Measurements from ENCODE around the gene WDR31.
"Not testable (repeated sequence)": the region's sequence is repeated elsewhere in the genome, so short reads cannot be mapped to it uniquely, and the experiment has no call there.

WDR31 gene

DNA sequence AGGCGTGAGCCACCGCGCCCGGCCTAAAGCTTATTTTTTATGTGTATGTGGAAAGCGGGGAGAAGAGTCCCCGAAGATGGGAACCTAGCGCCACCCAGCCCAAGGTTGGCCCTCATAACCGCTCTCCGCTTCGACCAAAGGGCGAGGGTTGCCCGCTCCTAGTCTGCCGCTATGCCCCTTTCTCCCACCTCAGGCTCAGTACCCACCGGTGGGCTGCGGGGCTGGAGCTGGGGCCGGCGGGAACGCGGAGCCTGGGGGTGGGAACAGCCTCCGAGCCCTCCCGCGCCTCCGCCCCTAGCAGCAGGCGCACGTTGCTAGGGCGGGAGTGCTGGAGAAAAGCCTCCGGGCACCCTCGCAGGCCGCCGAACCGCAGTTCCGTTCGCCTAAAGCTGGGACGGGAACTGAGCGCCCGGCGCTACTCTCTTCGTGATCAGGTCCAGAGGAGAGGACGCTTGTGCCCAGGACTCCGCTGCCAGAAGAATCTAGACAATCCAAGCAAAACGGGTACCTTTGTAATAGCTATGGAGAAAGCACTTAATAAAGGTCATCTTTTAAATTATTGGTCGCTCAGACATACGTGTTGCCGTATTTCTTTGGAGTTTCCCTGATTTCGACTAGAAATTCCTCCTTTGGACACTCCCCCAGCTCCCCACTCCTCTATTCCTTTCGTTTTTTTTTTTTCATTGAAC is at the start of gene WDR31:
WDR31 (minus strand) TSS at position 265 of the 689 bp plus-strand sequence. CDS start 8,253 bp downstream, outside the sequence.
- peak; percentile 66 to 67 for DNase-seq

DNA sequence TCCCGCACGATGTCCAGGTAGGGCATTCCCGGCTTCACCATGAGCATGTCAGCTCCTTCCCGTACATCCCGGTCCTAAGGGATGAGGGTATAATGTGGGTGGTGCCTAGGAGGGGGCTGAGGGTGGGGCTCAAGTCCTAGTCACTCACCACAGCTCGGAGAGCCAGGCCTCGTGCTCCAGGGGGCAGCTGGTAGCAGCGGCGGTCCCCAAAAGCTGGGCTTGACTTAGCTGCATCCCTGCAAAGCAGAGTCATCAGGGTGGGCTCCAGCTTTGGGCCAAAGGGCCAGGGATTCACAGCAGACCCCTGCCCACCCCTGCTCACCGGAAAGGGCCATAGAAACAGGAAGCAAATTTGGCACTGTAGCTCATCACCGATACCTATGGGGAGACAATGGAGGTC is 49.4 kb upstream of the WDR31 start:
- DNase-seq, result no peak

DNA sequence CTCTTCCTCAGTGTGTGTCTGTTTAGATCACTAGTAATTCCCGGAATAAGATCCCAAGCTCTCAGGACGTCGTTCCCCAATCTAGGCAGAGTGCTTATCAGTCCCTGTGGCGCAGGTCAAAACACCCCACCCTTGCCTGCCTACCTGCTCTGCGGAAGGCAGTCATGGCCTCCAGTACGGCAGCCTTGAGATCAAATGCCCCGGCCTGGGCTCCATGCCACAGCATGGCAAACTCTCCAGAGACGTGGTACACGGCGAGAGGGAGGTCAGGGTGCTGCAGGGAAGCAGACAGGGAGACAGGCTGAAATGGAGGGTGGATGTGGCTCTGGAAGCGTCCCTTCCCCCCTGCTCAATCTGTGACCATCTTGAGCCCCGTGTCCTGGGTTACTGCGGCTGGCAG is 48.8 kb upstream of the WDR31 start:
- no peak for DNase-seq

DNA sequence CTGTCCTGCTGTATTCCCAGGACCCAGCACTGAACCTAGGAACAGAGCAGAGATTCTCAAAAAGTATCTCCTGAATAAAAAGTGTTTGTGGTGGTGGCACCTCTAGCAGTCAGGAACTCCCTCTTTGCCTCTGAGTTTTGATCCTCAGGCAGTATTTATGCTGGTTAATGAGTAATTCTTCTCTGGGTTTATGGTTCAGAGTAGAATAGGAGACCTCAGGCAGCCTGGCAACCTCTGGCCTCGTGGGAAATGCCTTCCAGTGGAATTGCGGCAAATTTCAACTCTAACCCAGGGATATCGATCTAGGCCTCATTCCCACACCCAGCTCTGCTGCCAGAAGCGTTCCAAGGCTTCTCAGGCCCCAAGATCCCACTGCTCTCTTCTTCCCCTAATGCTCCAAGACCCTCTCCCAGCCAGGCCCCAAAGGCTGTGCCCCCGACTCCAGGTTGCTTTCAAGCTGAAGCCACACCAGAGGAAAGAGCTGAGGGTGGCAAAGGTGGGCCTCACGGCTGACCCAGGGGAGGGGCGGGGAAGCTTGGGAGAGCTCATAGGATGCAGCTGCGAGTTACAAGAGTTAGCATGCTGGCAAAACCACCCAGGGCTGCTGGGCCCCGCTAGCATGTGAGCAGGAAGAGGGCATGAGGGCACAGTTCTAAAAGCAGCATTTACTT is 47.6 kb upstream of the WDR31 start:
- no peak for DNase-seq

DNA sequence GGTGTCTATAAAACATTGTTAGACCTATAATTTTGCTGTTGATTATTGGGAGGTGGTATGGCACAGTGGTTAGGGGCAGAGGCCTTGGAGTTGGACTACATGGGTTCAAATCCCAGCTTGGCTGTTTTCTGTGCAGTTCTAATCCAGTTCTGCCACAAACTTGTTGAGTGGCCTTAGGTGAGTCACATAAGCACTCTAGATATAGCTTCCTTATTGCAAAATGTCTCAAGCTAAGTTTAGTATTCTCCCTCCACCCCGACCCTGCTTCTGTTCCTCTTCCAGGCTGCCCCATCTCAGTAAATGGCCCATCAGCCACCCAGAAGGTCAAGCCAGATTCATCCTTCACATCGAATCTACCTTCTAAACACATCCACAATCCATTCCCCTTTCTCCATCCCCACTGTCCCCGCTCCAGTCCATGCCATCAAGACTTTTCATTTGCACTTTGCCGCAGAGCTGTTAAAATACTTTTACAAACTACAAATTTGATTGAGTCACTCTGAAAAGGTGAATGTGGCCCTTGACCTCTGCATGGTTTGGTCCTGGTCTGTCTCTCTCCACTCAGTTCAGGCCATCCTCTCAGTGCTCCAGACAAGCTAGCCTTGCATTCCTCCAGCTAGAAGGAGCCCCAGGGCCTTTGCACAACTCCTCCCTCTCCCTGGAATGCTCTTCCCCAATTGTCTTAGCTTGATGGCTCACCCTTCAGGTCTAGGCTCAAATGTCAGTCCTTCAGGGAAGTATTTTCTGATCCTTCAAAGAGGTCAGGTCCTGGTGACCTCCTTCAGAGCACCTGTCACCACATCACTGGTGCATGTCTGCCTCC is 46.7 kb upstream of the WDR31 start:
- no peak for DNase-seq

DNA sequence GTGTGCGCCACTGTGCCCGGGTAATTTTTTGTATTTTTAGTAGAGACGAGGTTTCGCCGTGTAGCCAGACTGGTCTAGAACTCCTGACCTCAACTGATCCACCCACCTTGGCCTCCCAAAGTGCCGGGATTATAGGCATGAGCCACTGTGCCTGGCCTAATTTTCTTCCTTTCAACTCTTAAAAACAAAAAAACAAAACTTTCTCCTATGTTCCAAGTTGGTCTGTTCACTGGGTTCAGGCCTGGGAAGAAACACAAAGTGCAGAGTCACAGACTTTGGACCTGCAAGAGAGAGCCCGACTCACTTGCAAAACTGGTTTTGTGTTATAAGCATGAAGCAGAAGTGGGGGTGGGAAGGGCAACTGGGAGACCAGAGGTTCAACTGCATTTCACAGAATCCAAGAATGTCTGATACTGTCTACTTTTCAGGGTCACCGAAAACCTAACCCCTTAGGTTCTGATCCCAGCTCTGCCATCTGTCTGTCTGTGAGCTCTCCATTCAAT is 41.9 kb upstream of the WDR31 start:
- no peak for DNase-seq

DNA sequence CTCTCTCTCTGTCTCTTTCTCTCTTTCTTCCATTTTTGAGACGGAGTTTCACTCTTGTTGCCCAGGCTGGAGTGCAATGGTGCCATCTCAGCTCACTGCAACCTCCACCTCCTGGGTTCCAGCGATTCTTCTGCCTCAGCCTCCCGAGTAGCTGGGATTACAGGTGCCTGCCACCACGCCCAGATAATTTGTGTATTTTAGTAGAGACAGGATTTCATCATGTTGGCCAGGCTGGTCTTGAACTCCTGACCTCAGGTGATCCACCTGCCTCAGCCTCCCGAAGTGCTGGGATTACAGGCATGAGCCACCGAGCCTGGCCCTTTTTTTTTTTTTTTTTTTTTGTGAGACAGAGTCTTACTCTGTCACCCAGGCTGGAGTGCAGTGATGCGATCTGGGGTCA is 41.4 kb upstream of the WDR31 start:
- not testable (repeated sequence) for DNase-seq

DNA sequence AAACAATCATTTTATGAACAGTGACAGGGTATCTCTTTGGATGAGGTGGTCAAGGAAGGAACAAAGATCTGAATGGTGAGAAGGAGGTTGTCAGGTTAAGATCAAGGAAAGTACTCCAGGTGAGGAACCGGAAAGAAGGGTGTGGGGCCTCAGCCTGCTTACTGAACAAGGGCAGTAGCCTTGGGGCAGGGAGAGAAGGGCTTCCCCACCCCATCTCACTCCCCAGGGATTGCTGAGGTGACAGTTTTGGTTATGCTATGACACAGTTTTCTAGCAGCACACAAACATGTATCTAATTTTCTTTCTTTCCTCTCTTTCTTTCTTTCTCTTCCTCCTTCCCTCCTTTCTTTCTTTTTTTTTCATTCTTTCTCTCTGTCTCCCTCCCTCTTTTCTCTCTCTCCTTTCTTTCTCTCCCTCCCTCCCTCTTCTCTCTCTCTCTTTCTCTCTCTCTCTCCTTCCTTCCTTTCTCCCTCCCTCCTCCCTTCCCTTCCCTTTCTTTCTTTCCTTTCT is 40.8 kb upstream of the WDR31 start:
- DNase-seq, result no peak

DNA sequence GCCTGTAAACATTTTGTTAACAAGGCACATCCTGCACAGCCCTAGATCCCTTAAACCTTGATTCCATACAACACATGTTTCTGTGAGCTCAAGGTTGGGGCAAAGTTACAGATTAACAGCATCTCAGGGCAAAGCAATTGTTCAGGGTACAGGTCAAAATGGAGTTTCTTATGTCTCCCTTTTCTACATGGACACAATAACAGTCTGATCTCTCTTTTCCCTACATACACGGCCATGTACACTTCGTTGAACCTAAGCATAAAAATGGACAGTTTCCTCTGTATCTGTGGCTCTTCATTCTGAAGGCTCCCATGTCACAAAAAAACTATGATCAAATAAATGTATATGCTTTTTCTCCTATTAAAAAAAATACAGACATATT is 39.7 kb upstream of the WDR31 start:
- DNase-seq, result not testable (repeated sequence)

DNA sequence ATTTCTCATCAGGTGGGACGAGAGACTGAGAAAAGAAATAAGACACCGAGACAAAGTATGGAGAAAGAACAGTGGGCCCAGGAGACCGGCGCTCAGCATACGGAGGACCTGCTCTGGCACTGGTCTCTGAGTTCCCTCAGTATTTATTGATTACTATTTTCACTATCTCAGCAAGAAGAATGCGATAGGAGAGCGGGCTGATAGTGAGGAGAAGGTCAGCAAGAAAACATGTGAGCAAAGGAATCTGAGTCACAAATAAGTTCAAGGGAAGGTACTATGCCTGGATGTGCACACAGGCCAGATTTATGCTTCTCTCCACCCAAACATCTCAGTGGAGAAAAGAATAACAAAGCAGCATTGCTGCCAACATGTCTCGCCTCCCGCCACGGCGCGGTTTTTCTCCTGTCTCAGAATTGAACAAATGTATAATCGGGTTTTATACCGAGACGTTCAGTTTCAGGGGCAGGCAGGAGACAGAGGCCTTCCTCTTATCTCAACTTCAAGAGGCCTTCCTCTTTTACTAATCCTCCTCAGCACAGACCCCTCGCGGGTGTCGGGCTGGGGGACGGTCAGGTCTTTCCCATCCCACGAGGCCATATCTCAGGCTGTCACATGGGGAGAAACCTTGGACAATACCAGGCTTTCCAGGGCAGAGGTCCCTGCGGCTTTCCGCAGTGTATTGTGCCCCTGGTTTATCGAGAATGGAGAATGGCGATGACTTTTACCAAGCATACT is 39.2 kb upstream of the WDR31 start:
- not testable (repeated sequence) for DNase-seq

DNA sequence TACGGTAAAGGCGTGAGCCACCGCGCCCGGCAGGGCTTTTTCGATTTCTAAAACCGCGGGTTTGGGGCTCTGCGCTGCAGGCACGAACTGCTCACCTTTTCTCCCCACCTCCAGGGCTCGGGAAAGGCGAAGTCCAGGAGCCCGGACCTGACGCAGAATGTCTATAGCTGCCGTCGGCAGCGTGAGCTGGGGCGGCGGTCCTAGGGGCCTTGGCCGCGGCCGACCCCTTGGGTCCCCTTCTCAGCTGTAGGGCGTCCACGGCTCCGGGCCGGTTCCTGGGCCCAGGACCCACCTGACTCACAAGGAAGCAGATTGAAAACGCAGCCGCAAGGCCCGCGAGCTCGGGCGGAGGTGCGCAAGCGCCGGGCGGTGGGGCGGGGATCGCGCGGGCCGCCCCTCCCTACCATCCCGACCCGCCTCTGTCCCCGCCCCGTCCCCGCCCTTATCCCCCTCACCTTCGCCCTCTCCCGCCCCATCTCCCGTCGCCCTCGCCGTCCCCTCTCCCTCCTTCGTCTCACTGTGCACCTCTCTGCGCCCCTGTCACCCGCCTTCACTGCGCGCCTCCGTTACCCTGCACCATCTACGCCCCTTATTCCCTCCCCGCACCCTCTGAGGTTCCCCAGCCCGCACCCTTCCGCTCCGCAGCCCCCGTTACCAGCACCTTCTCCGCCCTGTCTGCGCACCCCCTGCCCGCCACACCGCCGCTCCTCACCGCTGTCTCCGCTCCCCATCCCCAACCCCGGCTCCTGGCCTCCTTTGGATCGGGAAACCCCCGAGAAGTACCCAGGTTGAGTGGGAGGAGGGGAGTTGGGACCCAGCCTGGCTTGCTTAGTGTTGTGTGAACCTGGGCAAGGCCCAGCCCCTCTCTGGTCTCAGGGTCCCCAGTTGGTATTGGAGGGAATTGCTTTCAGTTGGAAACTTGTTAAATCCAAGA is 36.8 kb upstream of the WDR31 start, which contains the start of gene HDHD3:
HDHD3 (minus strand) TSS at position 353 of the 934 bp plus-strand sequence. CDS start 2,632 bp downstream, outside the sequence.
- DNase-seq, result peak; percentile 27 to 48

DNA sequence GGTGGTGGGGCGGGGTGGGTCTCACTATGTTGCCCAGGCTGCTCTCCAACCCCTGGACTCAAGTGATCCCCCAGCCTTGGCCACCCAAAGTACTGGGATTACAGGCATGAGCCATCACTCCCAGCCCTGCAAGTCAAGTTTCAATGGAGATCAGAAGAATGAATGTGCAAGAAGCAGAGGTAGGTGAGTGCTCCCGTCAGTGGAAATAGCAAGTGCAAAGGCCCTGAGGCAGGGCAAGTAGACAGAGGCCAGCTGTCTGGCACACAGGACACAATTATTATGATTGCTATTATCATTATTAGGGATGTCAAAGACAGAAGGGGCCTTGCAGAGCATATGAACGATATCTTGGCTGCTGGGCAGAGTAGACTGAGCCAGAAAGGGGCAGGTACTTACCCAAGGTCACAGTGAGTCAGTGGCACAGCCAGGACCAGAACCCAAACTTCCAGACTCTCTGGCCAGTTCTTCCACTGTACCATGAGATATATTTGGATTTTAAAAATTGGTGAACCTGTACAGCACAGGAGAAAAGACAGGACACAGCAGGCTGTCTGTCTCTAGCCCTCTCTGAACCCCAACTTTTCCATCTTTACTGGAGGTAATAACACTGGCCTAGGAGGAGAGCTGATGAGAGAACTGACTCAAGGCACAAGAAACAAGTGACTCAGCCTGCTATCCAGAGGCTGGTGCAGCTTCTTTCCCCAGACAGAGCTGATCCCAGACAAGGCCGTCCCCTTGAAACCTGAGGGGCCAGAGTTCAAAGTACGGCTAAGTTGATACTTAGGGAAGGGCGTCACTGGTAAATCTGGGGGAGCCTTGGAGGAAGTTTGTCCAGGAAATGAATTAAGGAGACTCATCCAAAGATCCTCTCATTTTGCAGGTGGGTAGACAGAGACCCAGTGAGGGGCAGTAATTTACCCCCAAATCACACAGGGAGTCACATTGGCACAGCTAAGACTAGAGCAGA is 35.3 kb upstream of the WDR31 start:
- DNase-seq, result no peak

DNA sequence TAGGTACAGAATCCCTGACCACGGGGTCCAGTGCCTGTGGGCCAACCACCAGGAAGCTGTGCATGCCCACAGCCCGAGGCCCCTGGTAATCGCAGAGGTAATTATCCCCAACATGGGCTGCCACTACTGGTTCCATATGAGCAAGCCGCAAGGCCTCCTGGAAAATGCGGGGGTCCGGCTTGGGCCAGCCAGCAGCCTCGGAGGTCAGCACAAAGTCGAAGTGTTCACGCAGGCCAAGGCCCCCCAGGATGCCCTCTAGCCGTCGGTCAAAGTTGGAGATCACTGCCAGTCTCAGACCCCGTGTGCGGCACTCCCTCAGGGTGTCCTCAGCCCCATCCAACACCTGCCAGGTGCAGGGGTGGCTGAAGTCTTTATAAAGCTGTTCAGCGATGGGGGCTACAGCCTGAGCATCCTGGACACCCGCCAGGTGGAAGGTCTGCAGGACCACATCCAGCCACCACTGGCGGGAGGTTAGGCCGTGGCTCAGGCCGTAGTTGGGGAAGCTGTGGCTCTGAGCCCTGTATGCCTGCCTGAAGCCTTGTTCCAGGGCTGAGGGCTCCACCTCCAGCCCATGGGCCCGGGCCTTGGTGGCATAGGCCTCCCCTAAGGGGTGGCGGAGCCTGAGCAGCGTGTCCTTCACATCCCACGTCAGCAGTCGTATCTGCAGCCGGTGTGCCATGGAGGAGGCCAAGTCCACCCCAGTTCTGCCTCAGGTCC is 33.8 kb upstream of the WDR31 start:
- no peak for DNase-seq

DNA sequence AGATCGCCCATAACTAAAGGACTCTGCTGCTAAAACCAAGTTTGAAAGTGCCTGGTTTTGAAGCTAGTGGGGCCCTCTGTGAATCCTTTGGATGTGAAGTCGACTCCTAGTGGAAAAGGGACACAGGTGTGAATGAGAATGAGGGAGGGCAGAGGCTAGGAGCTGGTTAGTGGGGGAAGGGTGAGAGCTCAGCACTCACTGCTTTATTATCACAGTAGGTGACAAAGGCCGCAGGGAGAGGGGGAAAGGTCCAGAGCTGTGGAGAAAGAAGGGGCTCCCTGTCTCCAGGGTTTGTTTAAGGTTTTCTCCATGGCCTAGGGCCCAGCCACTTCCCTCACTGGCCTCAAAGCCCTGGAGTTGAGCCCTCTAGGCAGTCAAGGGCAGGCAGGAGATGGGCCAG is 33.2 kb upstream of the WDR31 start:
- DNase-seq, result no peak

DNA sequence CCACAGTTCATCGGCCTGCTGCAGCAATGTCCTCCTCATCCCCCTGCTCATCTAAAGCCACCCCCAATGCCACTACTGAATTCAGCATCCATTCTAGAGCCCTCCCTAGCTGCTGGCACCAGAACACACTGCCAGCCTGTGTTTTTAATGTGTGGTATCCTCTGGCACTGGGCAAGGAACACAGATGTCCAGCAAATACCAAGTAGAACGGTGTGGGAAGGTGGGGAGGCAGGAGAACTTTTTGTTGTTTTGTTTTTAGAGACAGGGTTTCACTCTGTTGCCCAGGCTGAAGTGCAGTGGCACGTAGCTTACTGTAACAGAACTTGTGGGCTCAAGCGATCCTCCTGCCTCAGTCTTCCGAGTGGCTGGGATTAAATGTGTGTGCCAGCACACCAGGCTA is 32.0 kb upstream of the WDR31 start:
- no peak for DNase-seq

DNA sequence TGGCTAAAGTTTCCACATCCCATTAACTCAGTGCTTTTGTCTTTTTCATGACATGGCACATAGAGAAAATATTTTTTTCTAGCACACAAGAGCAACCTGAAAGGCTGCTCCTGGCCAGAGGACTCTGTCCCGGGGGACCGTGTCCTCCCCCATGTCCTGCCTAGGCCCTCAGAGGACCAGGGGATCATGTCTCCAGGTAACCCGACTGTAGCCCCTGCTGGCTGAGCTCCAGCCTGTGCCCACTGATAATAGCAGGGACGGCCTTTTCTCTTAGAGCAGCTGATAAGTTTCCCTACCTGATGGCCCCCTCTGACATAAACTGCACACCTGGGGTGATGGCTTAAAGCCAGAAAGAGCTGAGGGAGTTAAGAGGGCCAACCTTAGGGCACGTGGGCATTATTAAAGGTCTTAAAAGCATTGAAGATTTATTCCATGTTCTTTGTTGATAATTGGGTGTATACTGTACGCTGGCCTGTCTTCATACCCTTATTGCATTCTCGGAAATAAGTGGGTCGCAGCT is 30.8 kb upstream of the WDR31 start:
- no peak for DNase-seq

DNA sequence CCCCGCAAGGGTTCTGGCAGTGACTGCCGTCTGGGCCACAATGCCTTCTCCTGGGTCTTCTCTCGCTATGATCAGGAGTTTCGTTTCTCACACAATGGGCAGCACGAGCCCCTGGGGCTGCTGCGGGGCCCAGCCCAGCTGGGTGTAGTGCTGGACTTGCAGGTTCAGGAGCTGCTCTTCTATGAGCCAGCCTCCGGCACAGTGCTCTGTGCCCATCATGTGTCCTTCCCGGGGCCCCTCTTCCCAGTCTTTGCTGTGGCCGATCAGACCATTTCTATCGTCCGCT is 29.7 kb upstream of the WDR31 start:
- DNase-seq, result no peak

DNA sequence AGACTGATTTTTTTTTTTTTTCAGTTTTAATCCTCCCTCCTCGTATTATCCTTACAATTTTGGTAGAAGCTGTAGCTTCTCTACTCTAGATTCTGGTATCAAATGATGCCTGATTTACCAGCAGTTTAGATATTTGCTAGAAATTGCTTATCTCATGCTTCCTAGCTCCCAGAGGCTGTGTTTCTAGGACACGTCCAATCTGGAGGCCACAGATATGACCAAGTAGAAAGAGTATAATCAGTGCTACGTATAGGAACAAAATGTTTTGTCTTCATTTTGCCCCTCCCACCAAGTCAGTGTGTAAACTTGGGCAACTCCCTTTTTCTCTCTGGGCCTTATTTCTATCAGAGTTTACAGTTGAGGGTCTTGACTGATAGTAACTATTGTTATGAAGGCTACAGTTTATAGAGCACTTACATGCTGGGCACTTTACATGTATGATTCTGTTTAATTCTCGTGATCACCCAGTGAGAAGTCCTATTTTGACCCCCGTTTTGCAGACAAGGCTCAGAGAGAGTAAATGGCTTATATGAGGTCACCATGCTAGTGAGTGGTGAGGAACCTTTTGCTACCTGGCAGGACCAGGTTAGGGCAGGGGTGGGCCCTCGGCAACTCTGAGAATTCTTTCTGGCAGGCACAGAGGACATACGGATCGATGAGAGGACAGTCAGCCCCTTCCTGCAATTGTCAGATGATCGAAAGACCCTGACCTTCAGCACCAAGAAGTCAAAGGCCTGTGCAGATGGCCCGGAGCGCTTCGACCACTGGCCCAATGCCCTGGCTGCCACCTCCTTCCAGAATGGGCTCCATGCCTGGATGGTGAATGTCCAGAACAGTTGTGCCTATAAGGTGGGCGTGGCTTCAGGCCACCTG is 29.1 kb upstream of the WDR31 start:
- DNase-seq, result no peak
